H54 (cell line): ENCODE measurements around the gene PARD6B.
A peak's percentile ranks its signal among the peaks of the same experiment; 100 is the strongest.

Experiments
- DNase-seq: peaks from one replicate; pipeline ENCODE4 v3.0.0; 2011; ENCODE audit warnings: low spot score, mixed read lengths; ENCODE audit not compliant: insufficient read length
- FAIRE-seq: peaks from 3 replicates; lab custom pipeline; 2011; peaks lifted over from hg19 to GRCh38; lab: Jason Lieb, UNC
- POLR2A ChIP-seq: IDR thresholded peaks from 2 replicates; pipeline ENCODE4 v1.6.1; 2011; ENCODE audit warnings: low read depth, mild to moderate bottlenecking, low read length

PARD6B gene

DNA sequence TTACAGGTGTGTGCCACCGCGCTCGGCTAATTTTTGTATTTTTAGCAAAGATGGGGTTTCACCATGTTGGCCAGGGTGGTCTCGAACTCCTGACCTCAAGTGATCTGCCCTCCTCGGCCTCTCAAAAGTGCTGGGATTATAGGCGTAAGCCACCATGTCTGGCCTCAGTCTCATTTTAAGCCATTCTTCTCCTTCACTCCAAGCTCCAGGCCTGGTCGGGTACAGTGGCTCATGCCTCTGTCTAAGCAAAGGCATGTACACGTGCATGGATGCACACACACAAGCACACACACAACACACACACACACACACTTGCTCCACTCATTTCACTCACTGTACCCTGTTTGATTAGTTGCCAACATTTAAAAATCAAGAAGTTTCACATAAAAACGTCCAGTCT is 7.7 kb upstream of the PARD6B start:
- DNase-seq (no peak), FAIRE-seq (no peak)
- no peak for TF ChIP-seq POLR2A

DNA sequence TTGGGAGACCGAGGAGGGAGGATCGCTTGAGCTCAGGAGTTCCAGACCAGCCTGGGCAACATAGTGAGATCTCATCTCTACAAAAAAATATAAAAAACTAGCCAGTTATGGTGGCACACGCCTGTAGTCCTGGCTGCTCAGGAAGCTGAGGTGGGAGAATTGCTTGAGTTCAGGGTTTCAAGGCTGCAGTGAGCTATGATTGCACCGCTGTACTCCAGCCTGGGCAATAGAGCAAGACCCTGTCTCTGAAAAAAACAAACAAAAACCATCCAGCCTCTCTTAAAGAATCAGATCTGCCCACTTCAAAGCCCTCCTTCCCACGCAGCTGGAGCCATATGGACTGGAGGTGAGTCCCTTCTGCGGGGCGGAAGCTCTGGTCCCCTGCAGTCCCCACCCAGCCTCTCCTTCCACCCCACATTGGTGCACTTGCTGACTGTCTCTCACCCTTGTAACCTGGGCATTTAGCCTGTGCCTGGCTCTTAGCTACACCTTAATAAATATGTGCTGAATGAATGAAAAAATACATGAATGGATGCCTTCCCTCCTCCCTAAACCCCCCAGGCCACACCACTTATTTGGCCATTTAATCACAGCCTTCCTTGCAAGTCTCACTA is 7.2 kb upstream of the PARD6B start:
- TF ChIP-seq POLR2A: no peak
- DNase-seq: no peak
- no peak for FAIRE-seq

- peak; percentile 90 for DNase-seq
- peak; percentile 66 for FAIRE-seq
These were observed 6.3 kb upstream of the PARD6B start for GRCh38 chr20:50724851-50725723.

DNA sequence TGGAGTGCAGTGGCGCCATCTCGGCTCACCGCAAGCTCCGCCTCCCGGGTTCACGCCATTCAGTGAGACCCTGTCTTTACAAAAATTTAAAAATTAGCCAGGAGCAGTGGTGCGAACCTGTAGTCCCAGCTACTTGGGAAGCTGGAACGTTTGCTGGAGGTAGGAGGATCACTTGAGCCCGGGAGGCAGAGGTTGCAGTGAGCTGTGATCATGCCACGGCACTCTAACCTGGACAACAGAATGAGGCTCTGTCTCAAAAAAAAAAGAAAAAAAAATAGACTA is 5.7 kb upstream of the PARD6B start:
- DNase-seq: no peak
- FAIRE-seq: no peak
- TF ChIP-seq POLR2A: no peak

More at GRCh38 chr20:50724851-50725723, 6.3 kb upstream of the PARD6B start:
- no peak for TF ChIP-seq POLR2A

DNA sequence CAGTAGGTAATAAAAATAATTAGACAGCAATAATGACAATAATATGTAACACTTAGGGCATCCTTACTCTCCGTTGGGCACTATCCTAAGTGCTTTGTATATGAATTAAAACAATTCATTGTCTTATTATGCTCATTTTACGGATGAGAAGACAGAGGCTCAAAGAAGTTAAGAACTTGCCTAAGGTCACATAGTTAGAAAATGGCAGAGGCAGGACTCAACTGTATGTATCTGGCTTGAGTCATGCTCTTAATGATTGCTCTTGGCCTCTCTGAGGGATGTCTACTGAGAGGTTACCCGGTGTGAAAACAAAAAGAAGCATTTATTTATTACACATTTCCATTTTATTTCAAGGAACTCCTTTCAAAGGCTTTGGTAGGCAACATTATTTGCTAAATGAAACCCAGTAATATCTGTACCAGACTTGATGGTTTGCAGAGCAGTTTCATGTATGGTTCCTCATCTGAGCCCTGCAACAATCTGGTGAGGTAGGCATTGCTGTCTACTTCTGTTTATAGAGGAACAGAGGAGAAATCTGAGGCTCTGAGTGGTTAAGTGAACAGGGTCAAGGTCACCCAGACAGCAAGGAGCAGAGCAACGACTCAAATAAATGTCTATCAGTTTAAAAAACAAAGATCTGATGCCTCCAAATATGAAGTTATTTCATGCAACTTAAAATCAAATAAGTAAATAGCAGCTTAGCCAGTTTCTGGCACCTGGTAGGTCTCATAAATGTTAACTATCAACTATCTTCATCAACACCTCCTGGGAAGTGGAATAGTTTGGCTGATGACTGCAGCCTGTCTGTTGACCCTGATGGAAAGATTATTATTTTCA is 4.2 kb upstream of the PARD6B start:
- DNase-seq (no peak), FAIRE-seq (no peak)
- TF ChIP-seq POLR2A: no peak

DNA sequence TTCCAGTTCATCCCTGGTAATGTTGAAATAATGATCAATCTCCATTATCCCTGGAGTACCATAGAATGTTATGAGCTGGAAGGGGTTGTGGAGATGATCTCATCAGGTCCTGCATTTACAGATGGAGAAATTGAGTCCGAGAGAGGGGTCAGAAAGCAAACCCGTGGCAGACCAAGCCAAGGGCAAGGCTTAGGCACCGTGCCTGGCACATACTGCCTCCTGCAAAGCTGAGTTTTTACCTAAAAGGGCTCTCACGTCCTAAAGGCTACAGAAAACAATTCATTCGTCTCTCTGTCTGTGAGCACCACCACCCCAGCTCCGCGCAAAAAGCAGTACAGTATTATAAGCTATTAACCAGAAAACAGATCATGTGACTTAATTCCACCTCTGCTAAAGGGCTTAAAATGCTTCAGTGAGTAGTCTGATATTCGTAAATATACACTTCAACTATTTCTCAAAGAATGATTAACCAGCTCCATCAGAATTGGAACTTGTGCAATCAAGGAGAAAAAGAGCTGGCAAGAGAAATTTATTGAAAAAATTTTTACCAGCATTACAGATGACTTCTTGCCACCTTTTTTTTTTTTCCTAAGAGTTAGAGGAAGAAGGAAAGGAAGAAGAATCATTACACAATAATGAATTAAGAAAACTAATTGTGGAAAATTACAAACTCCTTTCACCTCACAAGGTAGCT is 3.4 kb upstream of the PARD6B start:
- no peak for DNase-seq
- no peak for TF ChIP-seq POLR2A
- FAIRE-seq: no peak

- no peak for FAIRE-seq
- TF ChIP-seq POLR2A: no peak
- DNase-seq: no peak
These were observed 2.8 kb upstream of the PARD6B start for GRCh38 chr20:50728486-50728980.

GRCh38 chr20:50728981-50729874 is 2.2 kb upstream of the PARD6B start:
- DNase-seq (no peak), FAIRE-seq (no peak)
- TF ChIP-seq POLR2A: no peak

GRCh38 chr20:50729901-50730764 is 1.2 kb upstream of the PARD6B start:
- no peak for DNase-seq
- no peak for FAIRE-seq
- no peak for TF ChIP-seq POLR2A

DNA sequence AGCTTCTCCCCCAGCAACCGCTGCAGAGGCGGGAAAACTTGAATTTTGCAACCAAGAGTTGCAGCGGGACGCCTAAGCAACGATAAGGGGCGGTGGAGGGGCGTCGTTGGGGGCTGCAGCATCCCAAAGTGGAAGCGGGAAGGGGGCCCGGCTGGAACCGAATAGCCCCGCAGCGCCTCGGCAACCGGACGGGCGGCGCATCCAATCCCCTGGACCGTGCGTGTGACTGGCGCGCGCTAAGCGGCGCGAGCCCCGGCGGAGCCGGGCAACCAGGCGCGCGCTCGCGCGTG is 670 bp upstream of the PARD6B start:
- FAIRE-seq (no peak), DNase-seq (no peak)

GRCh38 chr20:50731930-50732690 is 730 bp downstream of the PARD6B start:
- TF ChIP-seq POLR2A: no peak
- DNase-seq (no peak), FAIRE-seq (no peak)

More for the DNA sequence above, 670 bp upstream of the PARD6B start:
- peak; percentile 24; the same call in 1 of the 2 replicates for TF ChIP-seq POLR2A
